Skeletal muscle cell (primary cell): Measurements from ENCODE around the gene KDELR1.
"Not testable (repeated sequence)": the region's sequence is repeated elsewhere in the genome, so short reads cannot be mapped to it uniquely, and the experiment has no call there.

ENCODE experiments used
- DNase-seq: peaks from one replicate; pipeline ENCODE4 v3.0.0-alpha.2; 2010; ENCODE audit warnings: low read depth
- H3K4me3 ChIP-seq: 2 replicates; pipeline ENCODE4 v1.5.1; 2011; ENCODE audit warnings: low read depth, mild to moderate bottlenecking, control low read depth, low read length, moderate library complexity

Gene KDELR1

DNA sequence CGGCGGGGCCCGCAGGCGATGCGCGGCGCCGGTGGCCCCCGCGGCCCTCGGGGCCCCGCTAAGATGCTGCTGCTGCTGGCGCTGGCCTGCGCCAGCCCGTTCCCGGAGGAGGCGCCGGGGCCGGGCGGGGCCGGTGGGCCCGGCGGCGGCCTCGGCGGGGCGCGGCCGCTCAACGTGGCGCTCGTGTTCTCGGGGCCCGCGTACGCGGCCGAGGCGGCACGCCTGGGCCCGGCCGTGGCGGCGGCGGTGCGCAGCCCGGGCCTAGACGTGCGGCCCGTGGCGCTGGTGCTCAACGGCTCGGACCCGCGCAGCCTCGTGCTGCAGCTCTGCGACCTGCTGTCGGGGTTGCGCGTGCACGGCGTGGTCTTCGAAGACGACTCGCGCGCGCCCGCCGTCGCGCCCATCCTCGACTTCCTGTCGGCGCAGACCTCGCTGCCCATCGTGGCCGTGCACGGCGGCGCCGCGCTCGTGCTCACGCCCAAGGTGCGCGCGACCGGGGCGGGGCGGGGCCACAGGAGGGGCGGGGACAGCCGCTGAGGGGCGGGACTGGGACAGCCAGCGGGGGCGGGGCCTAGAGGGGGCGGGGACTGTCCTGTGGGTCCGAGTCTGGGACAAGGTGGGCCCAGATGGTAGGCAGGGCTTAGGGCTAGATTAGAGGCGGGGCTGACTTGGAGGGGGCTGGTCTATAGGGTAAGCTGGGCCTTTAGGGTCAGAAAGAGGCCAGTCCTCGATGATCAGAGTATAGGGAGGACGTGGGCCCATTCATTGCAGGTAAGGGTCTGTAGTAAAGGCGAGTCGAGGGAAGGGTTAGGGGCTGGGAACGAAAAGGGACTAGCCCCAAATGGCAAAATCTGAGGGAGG, 7.3 kb upstream of the KDELR1 start:
- DNase-seq, result peak; percentile 65
- peak overlapping the region; percentile 55 for H3K4me3 ChIP-seq

DNA sequence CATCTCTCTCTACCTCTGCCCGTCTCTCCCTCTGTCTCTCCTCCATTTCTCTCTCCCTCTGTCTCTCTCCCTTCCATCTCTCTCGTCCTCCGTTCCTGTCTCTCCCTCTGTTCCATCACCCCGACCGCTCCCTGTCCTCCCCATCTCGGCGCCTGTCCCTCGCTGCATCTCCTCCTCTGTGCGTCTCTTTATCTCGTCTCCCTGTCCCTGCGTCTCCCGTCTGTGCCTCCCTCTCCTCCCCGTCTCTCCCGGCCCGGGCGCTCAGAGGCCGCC, 6.7 kb upstream of the KDELR1 start:
- no peak for DNase-seq
- peak overlapping the region; percentile 55 for H3K4me3 ChIP-seq

DNA sequence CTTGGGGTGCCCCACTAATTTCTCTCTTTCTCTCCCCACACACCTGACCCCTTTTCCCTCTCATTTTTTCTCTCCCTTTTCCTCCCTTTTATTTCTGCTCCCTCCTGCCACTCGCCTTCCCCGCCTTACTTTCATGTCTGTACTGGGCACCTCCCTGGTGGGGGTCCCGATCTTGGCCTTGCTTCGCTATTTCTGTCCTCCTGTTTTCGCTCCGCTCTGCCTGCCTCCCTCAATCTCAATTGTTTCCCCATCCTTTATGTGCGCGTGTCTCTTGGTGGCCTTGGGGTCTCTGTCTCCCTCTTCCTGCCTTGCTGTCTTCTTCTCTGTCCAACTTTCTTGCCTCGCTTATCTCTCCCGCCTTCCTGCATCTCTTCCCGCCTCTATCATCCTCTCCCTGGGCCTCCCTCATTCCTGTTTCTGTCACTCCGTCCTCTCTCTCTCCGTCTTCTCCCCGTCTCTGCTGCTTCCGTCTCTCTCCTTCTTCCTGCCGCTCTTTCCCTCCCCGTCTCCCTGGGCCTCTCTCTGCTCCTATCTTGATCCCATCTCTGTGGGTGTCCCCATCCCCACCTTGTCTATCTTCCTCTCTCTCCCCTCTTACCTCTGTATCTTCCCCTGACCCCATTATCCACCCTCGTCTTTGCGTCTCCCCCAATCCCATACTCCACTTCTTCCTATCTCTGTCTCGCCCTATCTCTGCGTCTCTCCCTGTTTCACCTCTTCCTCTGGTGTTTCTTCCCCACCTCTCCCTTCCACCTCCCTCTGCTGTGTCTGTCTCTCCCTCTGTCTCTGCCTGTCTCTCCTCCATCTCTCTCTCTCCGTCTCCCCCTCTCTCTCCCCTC, 6.1 kb upstream of the KDELR1 start:
- no peak for DNase-seq
- H3K4me3 ChIP-seq, result peak overlapping the region; percentile 55

DNA sequence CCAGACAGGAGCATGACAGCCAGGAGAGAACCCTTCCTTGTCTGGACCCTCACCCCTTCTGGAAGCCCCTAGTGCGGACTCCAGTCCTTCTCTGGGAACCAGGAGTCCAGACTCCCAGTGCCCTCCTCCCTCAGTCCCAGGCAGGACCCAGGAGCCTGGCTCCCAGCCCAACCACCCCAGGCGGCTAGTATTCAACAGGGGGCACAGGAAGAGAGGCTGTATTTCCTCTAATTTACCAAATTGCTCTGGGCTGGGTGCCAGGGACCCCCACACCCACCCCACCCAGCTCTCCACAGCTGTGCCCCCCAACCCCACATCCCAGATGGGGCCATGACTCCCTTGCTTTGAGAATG, 5.4 kb upstream of the KDELR1 start:
- H3K4me3 ChIP-seq, result no peak overlapping the region
- no peak for DNase-seq

DNA sequence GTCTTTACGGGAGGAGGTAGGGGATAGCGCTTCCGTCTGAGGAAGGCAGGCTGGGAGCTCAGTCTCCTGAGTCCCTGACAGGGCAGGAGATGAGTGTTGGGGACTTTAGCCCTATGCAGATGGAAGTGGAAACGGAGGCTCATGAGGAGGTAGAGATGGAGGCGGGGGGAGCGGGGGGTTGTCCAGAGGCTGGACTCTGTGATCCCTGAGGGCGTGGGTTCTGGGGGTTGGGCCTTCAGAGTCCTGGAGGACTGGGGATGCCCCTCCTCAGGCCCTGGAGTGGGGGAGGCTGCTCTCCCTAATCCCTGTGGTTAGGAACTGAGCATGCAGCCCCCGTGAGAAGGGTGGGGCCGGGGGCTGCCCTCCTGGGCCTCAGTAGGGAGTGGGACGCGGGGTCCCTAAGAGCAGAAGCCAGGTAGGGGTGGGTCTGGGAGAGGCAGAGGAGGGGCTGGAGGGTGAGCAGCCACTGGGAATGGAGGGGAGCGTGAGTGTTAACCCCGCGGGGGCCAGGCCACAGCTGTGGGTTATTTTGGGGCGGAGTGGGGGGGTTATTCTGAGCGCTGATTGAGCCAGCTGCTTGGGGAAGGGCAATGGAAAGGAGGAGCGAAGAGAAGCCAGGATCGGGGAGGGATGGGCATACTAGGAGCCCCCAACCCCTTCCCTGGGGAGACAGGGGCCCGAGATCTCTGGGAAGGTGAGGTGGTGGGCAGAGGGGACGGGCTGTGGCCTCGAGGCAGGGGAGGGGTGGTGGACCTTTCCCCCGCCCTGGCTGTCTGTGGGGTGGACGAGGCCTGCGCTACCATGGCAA, 4.9 kb upstream of the KDELR1 start:
- DNase-seq, result no peak
- H3K4me3 ChIP-seq, result no peak overlapping the region

DNA sequence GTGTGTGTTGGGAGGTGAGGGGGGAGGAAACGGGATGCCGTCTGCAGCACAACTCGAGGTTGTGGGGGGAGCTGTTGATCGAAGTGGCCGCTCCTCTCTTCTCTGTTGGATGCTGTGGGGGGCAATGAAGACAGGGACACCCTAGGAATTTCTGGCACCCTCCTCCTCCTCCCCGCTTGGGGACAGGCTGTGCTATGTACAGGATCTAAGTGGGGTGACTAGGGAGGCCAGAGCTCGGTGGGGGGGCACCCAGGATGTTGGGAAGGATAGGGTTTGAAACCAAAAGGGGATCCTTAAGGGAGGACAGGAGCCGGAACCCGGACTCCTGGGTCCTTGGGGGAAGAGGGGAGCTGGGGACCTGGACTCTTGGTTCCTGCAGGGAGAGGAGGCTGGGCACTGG, 4.1 kb upstream of the KDELR1 start:
- H3K4me3 ChIP-seq, result peak overlapping the region; percentile 51
- no peak for DNase-seq

DNA sequence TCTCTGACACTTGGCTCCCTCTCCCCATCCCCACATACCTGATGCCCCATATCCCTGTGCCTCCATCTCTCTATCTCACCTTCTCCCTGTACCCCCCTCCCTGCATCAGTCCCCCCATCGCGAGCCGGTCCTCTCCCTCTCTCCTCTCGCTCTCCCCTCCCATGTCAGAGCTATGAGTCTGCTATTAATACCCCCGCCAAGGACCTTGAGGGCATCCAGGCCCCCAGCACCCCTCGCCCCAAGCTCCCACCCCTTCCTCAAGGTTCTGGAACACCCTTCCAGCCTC, 3.8 kb upstream of the KDELR1 start:
- DNase-seq, result no peak
- H3K4me3 ChIP-seq, result peak overlapping the region; percentile 51

DNA sequence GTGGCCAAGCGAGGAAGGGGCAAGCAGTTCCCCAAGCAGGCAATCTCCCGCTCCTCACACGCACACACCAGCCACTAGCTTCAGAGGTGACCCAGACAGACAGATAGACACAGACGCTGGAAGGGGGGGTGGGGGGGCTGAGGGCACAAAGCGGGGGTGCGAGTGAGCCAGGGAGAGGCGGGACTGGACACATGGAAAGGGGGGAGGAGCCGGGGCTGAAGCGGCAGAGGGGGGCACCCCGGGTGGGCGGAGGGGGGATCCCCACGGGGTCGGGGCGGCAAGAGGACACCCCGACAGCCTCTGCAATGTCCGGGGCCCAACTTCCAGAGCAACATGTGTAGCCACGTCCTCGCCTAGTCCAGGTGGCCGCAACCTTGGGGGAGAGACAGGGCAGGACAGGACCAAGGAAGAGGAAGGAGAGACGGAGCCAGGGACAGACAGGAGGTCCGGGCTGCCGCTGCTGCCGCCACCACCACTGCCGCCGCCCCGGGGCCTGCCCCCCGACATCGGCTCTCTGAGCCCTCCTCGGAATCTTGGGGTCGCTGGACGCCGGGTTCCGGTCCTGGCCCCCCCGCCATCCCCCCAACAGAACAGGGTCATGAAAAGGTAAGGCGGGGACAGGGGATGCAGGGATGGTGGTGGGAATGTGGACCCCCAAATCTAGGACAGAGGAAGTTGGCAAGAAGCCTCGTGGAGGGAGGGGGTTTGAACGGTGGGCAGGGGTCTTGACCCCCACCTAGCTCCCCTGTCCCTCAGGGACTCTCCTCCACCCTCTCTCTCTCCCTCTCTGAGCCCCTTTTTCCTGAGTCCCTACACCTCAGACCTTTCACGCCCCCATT, 3.2 kb upstream of the KDELR1 start:
- no peak for DNase-seq

DNA sequence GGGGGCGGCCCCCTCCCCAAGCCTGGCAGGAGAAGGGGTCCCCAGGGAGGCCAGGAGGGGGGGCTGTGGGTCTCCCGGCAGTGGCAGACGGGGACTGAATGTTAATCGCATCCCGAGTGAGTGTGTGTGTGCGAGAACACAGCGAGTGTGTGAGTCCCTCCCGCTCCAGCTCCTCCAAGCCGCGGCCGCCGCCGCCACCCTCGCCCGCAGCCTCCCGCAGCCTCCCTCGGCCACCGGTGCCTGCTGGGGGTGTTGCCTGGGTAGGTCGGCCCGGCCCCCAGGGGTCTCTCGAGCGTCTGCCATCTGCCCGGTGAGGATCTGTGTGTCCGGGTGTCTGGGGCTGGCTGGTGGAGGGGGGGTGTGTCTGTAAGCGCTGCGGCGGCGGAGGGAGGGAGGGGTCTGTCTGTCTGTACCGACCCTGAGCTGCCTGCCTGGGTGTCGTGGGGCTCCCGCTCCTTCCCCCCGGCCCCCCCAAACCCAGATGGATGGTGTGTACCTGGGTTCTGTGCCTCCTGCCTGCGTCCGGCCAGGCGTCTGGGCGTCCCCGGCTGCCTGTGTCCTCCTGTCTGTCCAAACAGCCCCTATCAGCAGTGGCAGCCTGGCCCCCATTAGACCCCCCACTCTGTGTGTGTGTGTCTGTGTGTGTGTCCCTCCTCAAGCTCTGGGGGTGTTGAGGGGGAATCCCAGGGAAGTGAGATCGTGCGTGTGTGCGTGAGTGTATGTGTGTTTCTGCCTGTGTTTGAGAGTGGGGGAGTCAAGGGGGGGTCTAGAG, 2.4 kb upstream of the KDELR1 start, which contains the start of gene GRIN2D:
Gene GRIN2D, plus strand, starts transcription at position 110 of the 772 bp plus-strand sequence. CDS start 4,725 bp downstream, outside the sequence.
- H3K4me3 ChIP-seq, result peak within 1 kb of the TSS; percentile 51
- DNase-seq, result no peak

More for the DNA sequence above, 3.2 kb upstream of the KDELR1 start:
- peak overlapping the region; percentile 51 for H3K4me3 ChIP-seq

DNA sequence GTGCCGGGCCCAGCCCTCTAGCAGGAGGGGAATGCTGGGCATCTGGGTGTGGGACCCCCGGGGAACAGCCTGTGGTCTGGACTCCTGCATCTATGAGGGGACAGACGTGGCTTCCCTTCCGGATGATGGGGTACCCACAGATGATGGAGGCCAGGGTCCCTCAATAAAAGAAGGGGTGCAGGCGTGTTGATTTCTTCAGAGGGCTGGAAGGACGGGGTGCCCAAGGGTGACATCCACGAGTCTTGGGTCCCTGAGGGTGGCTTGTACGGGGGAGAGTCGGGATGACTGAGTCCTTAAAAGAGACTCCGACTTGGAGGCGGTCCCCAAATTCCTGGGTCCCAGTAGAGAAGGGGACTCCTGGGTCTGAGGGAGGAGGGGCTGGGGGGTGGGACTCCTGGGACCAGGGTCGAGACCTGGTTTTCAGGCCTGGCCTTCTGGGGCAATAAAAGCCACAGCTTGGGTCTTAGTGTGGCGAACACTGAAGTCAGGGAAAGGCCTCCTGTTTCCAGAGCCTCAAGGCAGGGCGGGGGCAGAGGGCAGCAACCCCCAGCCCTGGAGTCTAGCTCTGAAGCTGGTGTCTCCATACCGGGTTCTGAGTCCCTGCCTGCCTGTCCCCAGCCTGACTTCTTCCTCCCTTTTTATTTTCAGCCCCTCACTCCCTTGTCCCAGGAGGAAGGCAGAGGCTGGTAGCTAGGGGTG, 1.7 kb upstream of the KDELR1 start:
- no peak for DNase-seq
- H3K4me3 ChIP-seq, result peak overlapping the region; percentile 51

DNA sequence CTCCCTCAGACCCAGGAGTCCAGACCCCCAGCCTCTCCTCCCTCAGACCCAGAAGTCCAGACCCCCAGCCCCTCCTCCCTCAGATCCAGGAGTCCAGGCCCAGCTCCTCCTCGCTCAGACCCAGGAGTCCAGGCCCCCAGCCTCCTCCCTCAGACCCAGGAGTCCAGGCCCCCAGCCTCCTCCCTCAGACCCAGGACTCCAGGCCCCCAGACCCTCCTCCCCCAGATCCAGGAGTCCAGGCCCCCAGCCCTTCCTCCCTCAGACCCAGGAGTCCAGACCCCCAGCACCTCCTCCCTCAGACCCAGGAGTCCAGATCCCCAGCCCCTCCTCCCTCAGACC, 624 bp upstream of the KDELR1 start:
- not testable (repeated sequence) for DNase-seq, H3K4me3 ChIP-seq

DNA sequence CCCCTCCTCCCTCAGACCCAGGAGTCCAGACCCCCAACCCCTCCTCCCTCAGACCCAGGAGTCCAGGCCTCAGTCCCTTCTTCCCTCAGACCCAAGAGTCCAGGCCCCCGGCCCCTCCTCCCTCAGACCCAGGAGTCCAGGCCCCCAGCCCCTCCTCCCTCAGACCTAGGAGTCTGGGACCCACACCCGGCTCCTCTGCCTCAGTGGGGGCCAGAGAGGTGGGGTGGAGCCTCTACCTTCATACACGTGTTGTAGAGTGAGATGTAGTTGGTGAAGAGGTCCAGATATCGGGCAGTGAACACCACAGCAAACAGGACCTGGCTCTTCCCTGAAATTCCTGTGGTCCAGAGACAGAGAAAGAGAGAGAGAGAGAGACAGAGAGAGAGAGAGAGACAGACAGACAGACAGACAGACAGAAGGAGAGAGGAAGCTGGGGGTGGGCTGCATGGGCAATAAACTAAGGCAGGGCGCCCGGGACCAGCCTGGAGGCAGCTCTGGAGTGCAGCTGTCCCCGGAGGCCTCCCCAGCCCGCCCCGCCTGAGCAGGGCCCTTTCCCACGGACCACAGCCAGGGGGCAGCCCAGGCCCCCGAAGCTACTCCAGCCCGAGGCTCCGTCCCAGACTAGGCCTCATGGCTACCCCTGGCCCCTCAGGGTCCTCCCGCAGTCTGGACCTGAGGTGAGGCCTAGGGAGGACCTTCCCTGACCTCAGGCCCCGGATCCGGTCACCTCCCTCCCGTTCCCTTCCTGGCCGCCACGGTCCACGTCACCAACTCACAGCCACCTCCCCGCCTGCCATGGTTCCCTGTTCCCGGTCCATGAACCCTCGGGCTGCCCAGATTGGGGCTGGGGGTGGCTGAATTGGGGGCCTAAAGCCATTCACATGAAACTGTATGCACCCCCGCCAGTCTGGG, 907 bp downstream of the KDELR1 start:
- H3K4me3 ChIP-seq, result peak overlapping the region; percentile 98
- DNase-seq, result no peak

DNA sequence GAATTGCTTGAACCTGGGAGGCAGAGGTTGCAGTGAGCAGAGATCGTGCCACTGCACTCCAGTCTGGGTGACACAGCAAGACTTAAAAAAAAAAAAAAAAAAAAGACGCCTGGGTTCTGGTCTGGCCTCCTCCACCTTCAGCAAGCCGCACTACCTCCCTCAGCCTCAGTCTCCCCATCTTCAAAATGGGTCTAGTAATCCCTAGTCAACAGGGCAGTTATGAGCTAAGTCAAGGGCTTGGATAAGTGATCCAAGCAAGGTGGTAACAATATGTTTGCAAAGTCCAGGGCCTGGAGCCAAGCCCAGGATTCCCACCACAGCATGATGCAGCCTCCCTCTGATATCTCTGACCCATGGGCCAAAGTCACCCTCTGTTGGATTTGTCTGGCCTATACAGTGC, 4.4 kb downstream of the KDELR1 start:
- H3K4me3 ChIP-seq, result no peak overlapping the region
- no peak for DNase-seq

DNA sequence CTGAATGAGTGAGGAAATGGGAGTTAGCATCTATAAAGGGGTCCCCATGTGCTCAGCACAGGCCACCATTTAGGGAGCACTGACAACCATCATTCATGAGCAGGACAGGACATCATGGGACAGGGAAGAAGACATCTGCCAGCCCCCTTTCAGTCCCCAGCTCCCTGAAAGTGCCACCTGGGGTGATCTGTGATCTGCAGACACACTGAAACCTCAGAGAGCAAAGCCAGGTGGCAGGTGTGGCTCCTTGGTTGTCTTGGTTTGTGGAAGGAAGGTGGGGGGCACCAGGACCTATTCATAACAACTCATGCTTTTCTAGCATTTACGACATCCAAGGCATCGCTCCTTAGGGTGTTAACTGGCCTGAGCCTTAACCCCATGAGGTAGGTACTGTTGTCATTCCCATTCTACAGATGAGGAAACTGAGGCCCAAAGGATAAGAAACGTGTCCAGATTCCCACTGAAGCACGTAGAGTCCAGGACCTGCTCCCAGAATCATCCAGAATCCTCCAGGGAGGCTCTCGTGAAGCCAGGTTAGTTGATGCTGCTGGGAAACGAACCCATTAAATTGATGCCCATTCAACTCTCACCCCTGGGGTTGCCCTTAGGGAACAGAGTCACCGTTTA, 5.8 kb downstream of the KDELR1 start:
- no peak overlapping the region for H3K4me3 ChIP-seq
- DNase-seq, result no peak

DNA sequence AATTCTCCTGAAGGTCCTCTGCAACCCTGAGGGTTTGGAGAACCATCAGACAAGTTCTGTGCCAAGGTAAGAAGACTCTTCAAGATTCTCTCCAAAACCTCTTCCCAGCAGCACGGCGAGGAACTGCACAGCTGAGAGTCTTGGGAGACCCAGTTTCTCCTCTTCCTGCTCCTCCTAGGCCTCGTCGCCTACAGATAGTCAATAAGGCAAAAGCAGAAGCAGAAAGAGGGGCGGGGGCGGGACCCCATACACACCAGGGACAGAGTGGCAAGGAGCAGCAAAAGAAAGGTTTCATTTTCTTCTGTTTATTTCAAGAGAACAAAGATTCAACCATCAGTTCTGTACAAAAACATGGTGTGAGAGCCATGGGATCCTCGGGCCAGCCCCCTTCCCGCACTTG, 9.1 kb downstream of the KDELR1 start:
- H3K4me3 ChIP-seq, result no peak overlapping the region
- DNase-seq, result no peak

DNA sequence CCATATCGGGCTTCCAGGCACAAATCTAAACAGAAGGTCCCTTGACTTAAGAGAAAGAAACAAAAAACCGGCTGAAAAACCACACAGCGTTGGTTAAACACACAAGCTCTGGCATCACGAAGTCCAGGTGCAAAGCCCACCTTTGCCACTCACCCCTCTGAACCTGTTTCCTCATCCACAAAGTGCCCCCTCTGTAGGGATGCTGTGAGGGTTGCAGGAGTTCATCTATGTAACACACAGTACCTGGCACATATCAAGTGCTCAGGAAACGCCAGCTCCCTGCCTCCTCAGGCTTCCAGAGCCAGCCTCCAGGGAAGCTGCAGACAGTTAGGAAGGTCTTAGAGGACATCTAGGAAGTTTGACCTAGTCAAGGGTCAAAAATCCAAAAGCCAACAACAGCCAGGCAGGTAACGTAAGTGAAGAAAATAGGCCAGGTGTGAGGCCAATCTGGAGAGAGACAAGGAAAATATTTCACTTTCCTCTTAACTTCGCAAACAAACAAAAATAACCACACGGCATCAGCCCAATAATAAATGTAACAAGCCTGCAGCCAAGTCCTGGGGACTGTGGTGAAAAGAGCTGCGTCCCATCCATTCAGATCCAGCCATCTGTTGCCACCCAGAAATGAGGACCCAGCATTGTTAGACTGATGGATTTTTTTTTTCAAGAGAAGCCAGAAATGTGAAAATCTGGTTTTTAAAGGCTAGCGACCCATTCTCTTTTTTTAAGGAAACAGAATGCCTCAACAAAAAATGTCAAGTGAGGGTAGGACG, 10.0 kb downstream of the KDELR1 start:
- no peak overlapping the region for H3K4me3 ChIP-seq
- no peak for DNase-seq
